H9 (cell line): ENCODE results near the gene SDC3. TPM values are rescaled to one million over a fixed set of nuclear protein-coding genes. Genes with fewer than 3 reads are reported as not detected.

Source experiments
- DNase-seq: peaks from one replicate; pipeline ENCODE4 v3.0.0-alpha.2; 2017
- H2AFZ ChIP-seq: one replicate; pipeline ENCODE4 v1.6.1; 2013; ENCODE audit warnings: mild to moderate bottlenecking, low read length, control low read depth, moderate library complexity
- H2AK5ac ChIP-seq: 2 replicates; pipeline ENCODE4 v1.6.1; 2013; ENCODE audit warnings: low read length, control low read depth, mixed read lengths; ENCODE audit not compliant: insufficient read length
- H2BK120ac ChIP-seq: one replicate; pipeline ENCODE4 v1.6.1; 2013; ENCODE audit warnings: low read depth, mild to moderate bottlenecking, low read length, control low read depth, inconsistent platforms; ENCODE audit not compliant: poor library complexity, severe bottlenecking
- H2BK12ac ChIP-seq: 2 replicates; pipeline ENCODE4 v1.6.1; 2013; ENCODE audit warnings: low read length, control low read depth, mixed read lengths, low read depth; ENCODE audit not compliant: insufficient read length
- H2BK15ac ChIP-seq: 2 replicates; pipeline ENCODE4 v1.6.1; 2013; ENCODE audit warnings: low read depth, low read length, control low read depth
- H2BK20ac ChIP-seq: one replicate; pipeline ENCODE4 v1.6.1; 2013; ENCODE audit warnings: low read depth, mild to moderate bottlenecking, low read length, control low read depth, inconsistent platforms; ENCODE audit not compliant: poor library complexity, severe bottlenecking
- H2BK5ac ChIP-seq: 2 replicates; pipeline ENCODE4 v1.6.1; 2013; ENCODE audit warnings: low read length, control low read depth, mixed read lengths; ENCODE audit not compliant: insufficient read length
- H3K14ac ChIP-seq: 2 replicates; pipeline ENCODE4 v1.6.1; 2013; ENCODE audit warnings: low read length, control low read depth; ENCODE audit not compliant: insufficient read depth
- H3K18ac ChIP-seq: 2 replicates; pipeline ENCODE4 v1.6.1; 2013; ENCODE audit warnings: low read depth, mild to moderate bottlenecking, mixed read lengths, low read length, control low read depth; ENCODE audit not compliant: insufficient read length
- H3K23ac ChIP-seq: 2 replicates; pipeline ENCODE4 v1.6.1; 2013; ENCODE audit warnings: low read length, control low read depth, mixed read lengths, low read depth; ENCODE audit not compliant: insufficient read length
- H3K23me2 ChIP-seq: 2 replicates; pipeline ENCODE4 v1.6.1; 2013; ENCODE audit warnings: low read depth, mild to moderate bottlenecking, mixed read lengths, low read length, control low read depth; ENCODE audit not compliant: insufficient read length, poor library complexity, severe bottlenecking
- H3K27ac ChIP-seq: 2 replicates; pipeline ENCODE4 v1.5.1; 2013; ENCODE audit warnings: low read length, control low read depth, mixed read lengths, low read depth; ENCODE audit not compliant: insufficient read length
- H3K27me3 ChIP-seq: 2 replicates; pipeline ENCODE4 v1.6.1; 2013; ENCODE audit warnings: low read length, control low read depth, inconsistent platforms; ENCODE audit not compliant: insufficient read depth
- H3K4ac ChIP-seq: 2 replicates; pipeline ENCODE4 v1.6.1; 2013; ENCODE audit warnings: low read depth, mild to moderate bottlenecking, control low read depth, inconsistent platforms, low read length, moderate library complexity
- H3K4me1 ChIP-seq: 2 replicates; pipeline ENCODE4 v1.6.1; 2013; ENCODE audit warnings: low read length, control low read depth, inconsistent platforms; ENCODE audit not compliant: insufficient read depth
- H3K4me2 ChIP-seq: 2 replicates; pipeline ENCODE4 v1.6.1; 2013; ENCODE audit warnings: low read length, control low read depth, mixed read lengths; ENCODE audit not compliant: insufficient read length, insufficient read depth
- H3K56ac ChIP-seq: 2 replicates; pipeline ENCODE4 v1.6.1; 2013; ENCODE audit warnings: low read depth, mild to moderate bottlenecking, mixed read lengths, low read length, control low read depth; ENCODE audit not compliant: insufficient read length
- H3K79me1 ChIP-seq: 2 replicates; pipeline ENCODE4 v1.6.1; 2013; ENCODE audit warnings: low read depth, mild to moderate bottlenecking, moderate library complexity, low read length, control low read depth, inconsistent platforms; ENCODE audit not compliant: insufficient read depth, poor library complexity, severe bottlenecking
- H3K79me2 ChIP-seq: 2 replicates; pipeline ENCODE4 v1.6.1; 2013; ENCODE audit warnings: low read length, control low read depth, inconsistent platforms; ENCODE audit not compliant: insufficient read depth
- H3K9ac ChIP-seq: 2 replicates; pipeline ENCODE4 v1.6.1; 2013; ENCODE audit warnings: low read length, control low read depth, mixed read lengths; ENCODE audit not compliant: insufficient read length; ENCODE audit errors: extremely low read depth
- H3K9me3 ChIP-seq: one replicate; pipeline ENCODE4 v1.6.1; 2013; ENCODE audit warnings: low read depth, low read length, inconsistent platforms; ENCODE audit not compliant: control insufficient read depth
- H3T11ph ChIP-seq: one replicate; pipeline ENCODE4 v1.6.1; 2013; ENCODE audit warnings: mild to moderate bottlenecking, low read length, control low read depth, inconsistent platforms
- H4K20me1 ChIP-seq: one replicate; pipeline ENCODE4 v1.6.1; 2013; ENCODE audit not compliant: control insufficient read depth, insufficient read length, insufficient read depth
- H4K5ac ChIP-seq: 2 replicates; pipeline ENCODE4 v1.6.1; 2013; ENCODE audit warnings: low read depth, mild to moderate bottlenecking, mixed read lengths, low read length, control low read depth; ENCODE audit not compliant: insufficient read length
- H4K8ac ChIP-seq: replicated peaks from 2 replicates; pipeline ENCODE4 v1.6.1; 2013; ENCODE audit warnings: low read length, control low read depth, mixed read lengths, low read depth; ENCODE audit not compliant: insufficient read length
- H4K91ac ChIP-seq: 2 replicates; pipeline ENCODE4 v1.6.1; 2013; ENCODE audit warnings: low read depth, mild to moderate bottlenecking, moderate library complexity, mixed read lengths, low read length, control low read depth; ENCODE audit not compliant: insufficient read length
- H3K27ac Mint-ChIP-seq, 3 experiments: 2 replicates in 2 of 3; 3 replicates in 1 of 3; pipeline ENCODE4 v1.8.0; 2020 to 2021; ENCODE audit warnings: mixed read lengths in 3 of 3, mild to moderate bottlenecking in 1 of 3, moderate library complexity in 1 of 3
- H3K27me3 Mint-ChIP-seq: 2 replicates; pipeline ENCODE4 v1.8.0; 2021; ENCODE audit warnings: low read depth, mild to moderate bottlenecking, moderate library complexity, mixed read lengths
- H3K36me3 Mint-ChIP-seq, 3 experiments: 2 replicates in 2 of 3; 3 replicates in 1 of 3; pipeline ENCODE4 v1.8.0; 2020 to 2021; ENCODE audit warnings: low read depth in 3 of 3, mixed read lengths in 3 of 3; ENCODE audit not compliant: insufficient read depth in 1 of 3
- H3K4me1 Mint-ChIP-seq, 2 experiments: 2 replicates each; pipeline ENCODE4 v1.8.0; 2020; ENCODE audit warnings: mixed read lengths in 2 of 2
- H3K4me3 Mint-ChIP-seq, 2 experiments: 2 replicates in 1 of 2; 3 replicates in 1 of 2; pipeline ENCODE4 v1.8.0; 2020 to 2021; ENCODE audit warnings: mild to moderate bottlenecking in 2 of 2, mixed read lengths in 2 of 2, moderate library complexity in 1 of 2
- H3K9me3 Mint-ChIP-seq, 2 experiments: 2 replicates in 1 of 2; 3 replicates in 1 of 2; pipeline ENCODE4 v1.8.0; 2020; ENCODE audit warnings: mild to moderate bottlenecking in 2 of 2, mixed read lengths in 2 of 2, moderate library complexity in 1 of 2
- WGBS: extraction: QIAGEN DNeasy Blood & Tissue Kit; methylation state at CpG from one replicate; pipeline ENCODE4 v1.1.7; 2013; ENCODE audit warnings: missing lambda C conversion rate, low lambda C conversion rate, mixed read lengths; ENCODE audit not compliant: insufficient read length; ENCODE audit errors: extremely low coverage; 5-methylcytosine and 5-hydroxymethylcytosine counted together
- total RNA-seq: library from RNA; stranded (reverse); gene quantifications from 2 replicates; pipeline ENCODE4 v1.2.1, GENCODE V29; 2021
- TF ChIP-seq, protein P1 (sequence below): fragments of 200-600 bp; sonication (generic); conservative IDR thresholded peaks from 3 replicates; pipeline ENCODE4 v1.8.0; 2021; ENCODE audit warnings: antibody characterized with exemption, mild to moderate bottlenecking

The SDC3 gene
- total RNA-seq, 1 experiment from 2014 or later, result 25.9 TPM

- TF ChIP-seq, protein P1, sequence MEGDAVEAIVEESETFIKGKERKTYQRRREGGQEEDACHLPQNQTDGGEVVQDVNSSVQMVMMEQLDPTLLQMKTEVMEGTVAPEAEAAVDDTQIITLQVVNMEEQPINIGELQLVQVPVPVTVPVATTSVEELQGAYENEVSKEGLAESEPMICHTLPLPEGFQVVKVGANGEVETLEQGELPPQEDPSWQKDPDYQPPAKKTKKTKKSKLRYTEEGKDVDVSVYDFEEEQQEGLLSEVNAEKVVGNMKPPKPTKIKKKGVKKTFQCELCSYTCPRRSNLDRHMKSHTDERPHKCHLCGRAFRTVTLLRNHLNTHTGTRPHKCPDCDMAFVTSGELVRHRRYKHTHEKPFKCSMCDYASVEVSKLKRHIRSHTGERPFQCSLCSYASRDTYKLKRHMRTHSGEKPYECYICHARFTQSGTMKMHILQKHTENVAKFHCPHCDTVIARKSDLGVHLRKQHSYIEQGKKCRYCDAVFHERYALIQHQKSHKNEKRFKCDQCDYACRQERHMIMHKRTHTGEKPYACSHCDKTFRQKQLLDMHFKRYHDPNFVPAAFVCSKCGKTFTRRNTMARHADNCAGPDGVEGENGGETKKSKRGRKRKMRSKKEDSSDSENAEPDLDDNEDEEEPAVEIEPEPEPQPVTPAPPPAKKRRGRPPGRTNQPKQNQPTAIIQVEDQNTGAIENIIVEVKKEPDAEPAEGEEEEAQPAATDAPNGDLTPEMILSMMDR, result no peak
- WGBS, result no CpG with 5 or more reads among the region's 9 CpGs
- Histone ChIP-seq H3K27ac (no peak overlapping the region), H3K4ac (no peak overlapping the region), H3T11ph (no peak overlapping the region), H2BK120ac (no peak overlapping the region), H4K20me1 (no peaks in the 10 kb centered on the region), H3K79me1 (no peaks in the 10 kb centered on the region), H3K9me3 (peaks cover 14% of the 10 kb centered on the region), H4K5ac (no peak overlapping the region), H3K18ac (no peak overlapping the region), H3K56ac (no peak overlapping the region), H2BK12ac (no peak overlapping the region), H2BK15ac (no peak overlapping the region), H3K14ac (no peak overlapping the region), H3K23ac (no peak overlapping the region), H2AFZ (no peak overlapping the region), H3K9ac (no peak overlapping the region), H3K79me2 (no peaks in the 10 kb centered on the region), H2BK20ac (no peak overlapping the region), H3K4me2 (no peak overlapping the region), H2BK5ac (no peak overlapping the region), H2AK5ac (no peak overlapping the region), H3K27me3 (no peaks in the 10 kb centered on the region), H4K8ac (no peak overlapping the region), H3K23me2 (no peaks in the 10 kb centered on the region), H3K4me1 (no peaks in the 10 kb centered on the region), H4K91ac (no peak overlapping the region)
- no peak for DNase-seq
- Mint-ChIP-seq H3K9me3 (no peaks in the 10 kb centered on the region), H3K36me3 (peaks cover 4 to 9% (median 5%) of the 10 kb centered on the region in 3 experiments; a peak in 6 of 7 replicates), H3K27me3 (no peaks in the 10 kb centered on the region), H3K4me1 (peaks cover 17 to 19% of the 10 kb centered on the region in 2 experiments), H3K27ac (peak overlapping the region; percentile 1 to 38 (median 23); a peak in 2 of 7 replicates), H3K4me3 (no peak overlapping the region; a peak in 1 of 5 replicates)
Observed at GRCh38 chr1:30872033-30872947, 36.3 kb downstream of the SDC3 start.
